MM.1S (cell line): Measurements from ENCODE around the gene ARID5A.

ENCODE experiments used
- DNase-seq: peaks from one replicate; pipeline ENCODE4 v3.0.0-alpha.2; 2015
- H2AFZ ChIP-seq: fragments of 300-600 bp; sonication (generic); 2 replicates; pipeline ENCODE4 v1.6.0; 2016; ENCODE audit warnings: antibody characterized with exemption, low read length
- H3F3A ChIP-seq: fragments of 300-600 bp; sonication (generic); 2 replicates; pipeline ENCODE4 v1.6.1; 2016; ENCODE audit warnings: mild to moderate bottlenecking, antibody characterized with exemption, low read length, moderate library complexity, mixed read lengths; ENCODE audit not compliant: insufficient read depth
- H3K27ac ChIP-seq: fragments of 300-600 bp; sonication (generic); 2 replicates; pipeline ENCODE4 v1.5.1; 2016; ENCODE audit warnings: mild to moderate bottlenecking, low read length
- H3K27me3 ChIP-seq: fragments of 300-600 bp; sonication (generic); replicated peaks from 2 replicates; pipeline ENCODE4 v1.6.0; 2016; ENCODE audit warnings: low read length; ENCODE audit not compliant: insufficient read depth
- H3K36me3 ChIP-seq: fragments of 300-600 bp; sonication (generic); replicated peaks from 2 replicates; pipeline ENCODE4 v1.6.1; 2016; ENCODE audit warnings: mild to moderate bottlenecking, low read length, mixed read lengths; ENCODE audit not compliant: insufficient read depth
- H3K4me1 ChIP-seq: fragments of 300-600 bp; sonication (generic); 2 replicates; pipeline ENCODE4 v1.6.1; 2016; ENCODE audit warnings: low read length, mixed read lengths
- H3K4me2 ChIP-seq: fragments of 300-600 bp; sonication (generic); 2 replicates; pipeline ENCODE4 v1.6.0; 2016; ENCODE audit warnings: low read depth, low read length
- H3K4me3 ChIP-seq: fragments of 300-600 bp; sonication (generic); 2 replicates; pipeline ENCODE4 v1.5.1; 2016; ENCODE audit warnings: low read length, mixed read lengths
- H3K79me2 ChIP-seq: fragments of 300-600 bp; sonication (generic); 2 replicates; pipeline ENCODE4 v1.6.1; 2016; ENCODE audit warnings: mixed run types, low read length, mixed read lengths
- H3K9ac ChIP-seq: fragments of 300-600 bp; sonication (generic); 2 replicates; pipeline ENCODE4 v1.6.1; 2016; ENCODE audit warnings: low read length, mixed read lengths
- H3K9me2 ChIP-seq: fragments of 300-600 bp; sonication (generic); replicated peaks from 2 replicates; pipeline ENCODE4 v1.6.1; 2016; ENCODE audit warnings: mild to moderate bottlenecking, low read length, mixed read lengths; ENCODE audit not compliant: insufficient read depth
- H3K9me3 ChIP-seq: fragments of 300-600 bp; sonication (generic); replicated peaks from 2 replicates; pipeline ENCODE4 v1.6.1; 2016; ENCODE audit warnings: mild to moderate bottlenecking, low read length, mixed read lengths; ENCODE audit not compliant: insufficient read depth
- H4K20me1 ChIP-seq: fragments of 300-600 bp; sonication (generic); 2 replicates; pipeline ENCODE4 v1.6.1; 2016; ENCODE audit warnings: mild to moderate bottlenecking, low read length, moderate library complexity, mixed read lengths; ENCODE audit not compliant: insufficient read depth
- CTCF ChIP-seq: fragments of 300-600 bp; sonication (generic); IDR thresholded peaks from 2 replicates; pipeline ENCODE4 v1.5.1; 2016; ENCODE audit warnings: antibody characterized with exemption, low read length, mixed read lengths
- EZH2 ChIP-seq: fragments of 300-600 bp; sonication (generic); optimal IDR thresholded peaks from 2 replicates; pipeline ENCODE3; 2017; ENCODE audit warnings: low read depth, mild to moderate bottlenecking, antibody characterized with exemption, low read length, mixed read lengths
- EZH2phosphoT487 ChIP-seq: fragments of 300-600 bp; sonication (generic); IDR thresholded peaks from 2 replicates; pipeline ENCODE4 v1.6.1; 2018; ENCODE audit warnings: antibody characterized with exemption, low read length

The ARID5A gene

GRCh38 chr2:96558061-96558460 is 21.5 kb downstream of the ARID5A start:
- no peaks in the 10 kb centered on the region for H3K9me3 ChIP-seq
- H3F3A ChIP-seq = peaks cover 20% of the 10 kb centered on the region
- no peaks in the 10 kb centered on the region for H3K27me3 ChIP-seq
- TF ChIP-seq CTCF (no peak), EZH2 (no peak), EZH2phosphoT487 (no peak)
- no peak overlapping the region for H2AFZ ChIP-seq
- H3K36me3 ChIP-seq = no peaks in the 10 kb centered on the region
- H3K79me2 ChIP-seq = no peaks in the 10 kb centered on the region
- H3K4me1 ChIP-seq = peaks cover under 1% of the 10 kb centered on the region; the same call in 1 of the 2 replicates
- DNase-seq = no peak
- H4K20me1 ChIP-seq = peaks cover 4% of the 10 kb centered on the region; the same call in 1 of the 2 replicates
- H3K9ac ChIP-seq = no peak overlapping the region
- no peak overlapping the region for H3K4me2 ChIP-seq
- no peak overlapping the region for H3K4me3 ChIP-seq
- H3K27ac ChIP-seq = no peak overlapping the region
- H3K9me2 ChIP-seq = no peaks in the 10 kb centered on the region

GRCh38 chr2:96558485-96558884 is 21.9 kb downstream of the ARID5A start:
- no peaks in the 10 kb centered on the region for H3K36me3 ChIP-seq
- no peaks in the 10 kb centered on the region for H3K79me2 ChIP-seq
- TF ChIP-seq EZH2phosphoT487 (no peak), CTCF (no peak), EZH2 (no peak)
- no peak overlapping the region for H3K4me2 ChIP-seq
- no peak overlapping the region for H3K27ac ChIP-seq
- DNase-seq = no peak
- no peaks in the 10 kb centered on the region for H3K27me3 ChIP-seq
- H4K20me1 ChIP-seq = 0 out of 2 replicates have a peak, but pooled peaks cover under 1% of the 10 kb centered on the region
- H3K4me3 ChIP-seq = no peak overlapping the region
- H3F3A ChIP-seq = peaks cover 15% of the 10 kb centered on the region
- no peaks in the 10 kb centered on the region for H3K9me3 ChIP-seq
- no peaks in the 10 kb centered on the region; the same call in 1 of the 2 replicates for H3K4me1 ChIP-seq
- no peak overlapping the region for H2AFZ ChIP-seq
- H3K9ac ChIP-seq = no peak overlapping the region
- no peaks in the 10 kb centered on the region for H3K9me2 ChIP-seq

GRCh38 chr2:96564026-96564425 is 27.5 kb downstream of the ARID5A start:
- no peak overlapping the region for H3K4me3 ChIP-seq
- H3F3A ChIP-seq = no peaks in the 10 kb centered on the region
- H3K27ac ChIP-seq = no peak overlapping the region
- H3K27me3 ChIP-seq = no peaks in the 10 kb centered on the region
- no peak for DNase-seq
- no peak for TF ChIP-seq EZH2
- no peak for TF ChIP-seq EZH2phosphoT487
- TF ChIP-seq CTCF = no peak
- H3K4me1 ChIP-seq = no peaks in the 10 kb centered on the region
- no peaks in the 10 kb centered on the region for H3K36me3 ChIP-seq
- no peaks in the 10 kb centered on the region for H4K20me1 ChIP-seq
- no peak overlapping the region for H3K4me2 ChIP-seq
- no peak overlapping the region for H2AFZ ChIP-seq
- H3K9me3 ChIP-seq = no peaks in the 10 kb centered on the region
- no peak overlapping the region for H3K9ac ChIP-seq
- H3K79me2 ChIP-seq = no peaks in the 10 kb centered on the region
- H3K9me2 ChIP-seq = no peaks in the 10 kb centered on the region
